GM20431 (cell line): ENCODE results near the gene OLFM1.
"Not testable (repeated sequence)": the region's sequence is repeated elsewhere in the genome, so short reads cannot be mapped to it uniquely, and the experiment has no call there.

ENCODE experiments used
- in situ Hi-C: fragments of 300-500 bp; cut with MseI, MboI; formaldehyde crosslinking; loops from one replicate; pipeline ENCODE4 v1.15.0; 2020; ENCODE audit warnings: low sequenced_read_pairs; ENCODE audit not compliant: unreplicated experiment

The OLFM1 gene

GRCh38 chr9:135056541-135056940, 30.9 kb upstream of the OLFM1 start:
- in situ Hi-C loops = no loop called here

- in situ Hi-C loops = no loop called here
These were observed 26.9 kb upstream of the OLFM1 start for GRCh38 chr9:135060461-135061116.

GRCh38 chr9:135061441-135061840, 26.0 kb upstream of the OLFM1 start:
- in situ Hi-C loops = no loop called here

GRCh38 chr9:135062254-135062653, 25.2 kb upstream of the OLFM1 start:
- in situ Hi-C loops = no loop called here

GRCh38 chr9:135063466-135063865, 24.0 kb upstream of the OLFM1 start:
- in situ Hi-C loops = not testable (repeated sequence)

GRCh38 chr9:135063888-135064287, 23.6 kb upstream of the OLFM1 start:
- in situ Hi-C loops = not testable (repeated sequence)

- in situ Hi-C loops = no loop called here
These were observed 22.3 kb upstream of the OLFM1 start for GRCh38 chr9:135065151-135065550.

- in situ Hi-C loops = no loop called here
These were observed 21.7 kb upstream of the OLFM1 start for GRCh38 chr9:135065804-135066203.

- in situ Hi-C loops = no loop called here
These were observed 21.2 kb upstream of the OLFM1 start for GRCh38 chr9:135066291-135066690.

- in situ Hi-C loops = no loop called here
These were observed 20.3 kb upstream of the OLFM1 start for GRCh38 chr9:135067096-135067710.

GRCh38 chr9:135068776-135069415, 18.6 kb upstream of the OLFM1 start:
- in situ Hi-C loops = no loop called here

GRCh38 chr9:135069558-135070197, 17.8 kb upstream of the OLFM1 start:
- in situ Hi-C loops = no loop called here

GRCh38 chr9:135070198-135070951, 17.1 kb upstream of the OLFM1 start:
- in situ Hi-C loops = no loop called here

- in situ Hi-C loops = no loop called here
These were observed 16.3 kb upstream of the OLFM1 start for GRCh38 chr9:135070964-135071735.

- in situ Hi-C loops = no loop called here
These were observed 14.3 kb upstream of the OLFM1 start for GRCh38 chr9:135073081-135073740.

GRCh38 chr9:135073741-135074305, 13.6 kb upstream of the OLFM1 start:
- in situ Hi-C loops = no loop called here

GRCh38 chr9:135074354-135075233, 12.9 kb upstream of the OLFM1 start:
- in situ Hi-C loops = no loop called here
